HepG2 (cell line): ENCODE results near the gene OTOG.

ENCODE experiments used
- FIP1L1 ChIP-seq: fragments of 200-400 bp; formaldehyde crosslinking; IDR thresholded peaks from 2 replicates; pipeline ENCODE4 v1.6.1; 2018; ENCODE audit warnings: low read depth, mild to moderate bottlenecking, low read length, moderate library complexity, borderline replicate concordance; ENCODE audit not compliant: insufficient read depth
- GATAD2A ChIP-seq: IDR thresholded peaks from 2 replicates; pipeline ENCODE4 v1.6.1; 2016
- HIVEP1 ChIP-seq: sonication (generic); formaldehyde crosslinking; IDR thresholded peaks from 2 replicates; pipeline ENCODE4 v1.4.0; 2020; ENCODE audit warnings: mild to moderate bottlenecking, missing genetic modification reagents
- NCOR1 ChIP-seq: fragments of 200-600 bp; sonication (generic); IDR thresholded peaks from 2 replicates; pipeline ENCODE4 v1.7.0; 2017; ENCODE audit warnings: antibody characterized with exemption, low read length, borderline replicate concordance
- TBL1XR1 ChIP-seq: fragments of 150-350 bp; IDR thresholded peaks from 2 replicates; pipeline ENCODE4 v1.6.1; 2014; ENCODE audit warnings: borderline replicate concordance, low read length; ENCODE audit not compliant: partially characterized antibody
- ZNF850 ChIP-seq: sonication (generic); formaldehyde crosslinking; conservative IDR thresholded peaks from 2 replicates; pipeline ENCODE4 v1.9.0; 2021; ENCODE audit warnings: mild to moderate bottlenecking, missing genetic modification reagents
- TF ChIP-seq, protein P1 (sequence below): sonication (generic); formaldehyde crosslinking; IDR thresholded peaks from 2 replicates; pipeline ENCODE4 v1.5.0; 2020; ENCODE audit warnings: missing genetic modification reagents
- TF ChIP-seq, protein P2 (sequence below), 2 experiments: IDR thresholded peaks; 2 replicates each; pipeline ENCODE4 v1.6.1; 2011 to 2012; ENCODE audit warnings: low read length in 2 of 2, borderline replicate concordance in 1 of 2, low read depth in 1 of 2, mild to moderate bottlenecking in 1 of 2, moderate library complexity in 1 of 2

DNA sequence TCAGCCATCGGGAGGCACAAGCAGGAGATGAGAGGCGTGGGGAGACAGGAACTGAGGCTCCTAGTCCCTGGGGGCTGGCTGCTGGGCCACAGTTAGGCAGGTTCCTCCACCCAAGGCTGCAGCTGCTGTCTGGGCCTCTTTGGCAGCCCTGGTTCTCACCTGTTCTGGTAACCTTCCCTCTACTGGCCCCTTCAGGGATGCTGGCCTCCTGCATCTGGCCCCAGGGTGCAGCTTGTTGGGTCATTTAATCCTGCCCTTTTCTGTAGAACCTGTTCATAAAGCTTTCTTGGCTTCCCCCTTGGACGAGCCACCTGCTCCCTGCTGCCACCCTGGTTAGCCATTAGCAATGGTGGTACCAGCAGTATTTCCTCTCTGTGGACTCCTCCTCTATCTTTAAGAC is 8.3 kb upstream of the OTOG start:
- TF ChIP-seq ZNF850 (CRISPR knock-in tag) (no peak), TBL1XR1 (no peak), GATAD2A (CRISPR knock-in tag) (no peak), FIP1L1 (no peak), HIVEP1 (CRISPR knock-in tag) (no peak), NCOR1 (no peak)
- TF ChIP-seq, protein P1, sequence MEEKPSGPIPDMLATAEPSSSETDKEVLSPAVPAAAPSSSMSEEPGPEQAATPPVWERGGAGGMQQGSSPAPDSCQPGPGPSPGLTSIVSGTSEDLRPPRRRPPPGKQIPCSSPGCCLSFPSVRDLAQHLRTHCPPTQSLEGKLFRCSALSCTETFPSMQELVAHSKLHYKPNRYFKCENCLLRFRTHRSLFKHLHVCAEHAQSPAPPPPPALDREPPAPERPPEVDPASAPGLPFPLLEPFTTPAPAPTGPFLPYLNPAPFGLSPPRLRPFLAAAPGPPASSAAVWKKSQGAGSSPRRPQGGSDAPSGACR (CRISPR knock-in tag) = no peak
- TF ChIP-seq, protein P2, sequence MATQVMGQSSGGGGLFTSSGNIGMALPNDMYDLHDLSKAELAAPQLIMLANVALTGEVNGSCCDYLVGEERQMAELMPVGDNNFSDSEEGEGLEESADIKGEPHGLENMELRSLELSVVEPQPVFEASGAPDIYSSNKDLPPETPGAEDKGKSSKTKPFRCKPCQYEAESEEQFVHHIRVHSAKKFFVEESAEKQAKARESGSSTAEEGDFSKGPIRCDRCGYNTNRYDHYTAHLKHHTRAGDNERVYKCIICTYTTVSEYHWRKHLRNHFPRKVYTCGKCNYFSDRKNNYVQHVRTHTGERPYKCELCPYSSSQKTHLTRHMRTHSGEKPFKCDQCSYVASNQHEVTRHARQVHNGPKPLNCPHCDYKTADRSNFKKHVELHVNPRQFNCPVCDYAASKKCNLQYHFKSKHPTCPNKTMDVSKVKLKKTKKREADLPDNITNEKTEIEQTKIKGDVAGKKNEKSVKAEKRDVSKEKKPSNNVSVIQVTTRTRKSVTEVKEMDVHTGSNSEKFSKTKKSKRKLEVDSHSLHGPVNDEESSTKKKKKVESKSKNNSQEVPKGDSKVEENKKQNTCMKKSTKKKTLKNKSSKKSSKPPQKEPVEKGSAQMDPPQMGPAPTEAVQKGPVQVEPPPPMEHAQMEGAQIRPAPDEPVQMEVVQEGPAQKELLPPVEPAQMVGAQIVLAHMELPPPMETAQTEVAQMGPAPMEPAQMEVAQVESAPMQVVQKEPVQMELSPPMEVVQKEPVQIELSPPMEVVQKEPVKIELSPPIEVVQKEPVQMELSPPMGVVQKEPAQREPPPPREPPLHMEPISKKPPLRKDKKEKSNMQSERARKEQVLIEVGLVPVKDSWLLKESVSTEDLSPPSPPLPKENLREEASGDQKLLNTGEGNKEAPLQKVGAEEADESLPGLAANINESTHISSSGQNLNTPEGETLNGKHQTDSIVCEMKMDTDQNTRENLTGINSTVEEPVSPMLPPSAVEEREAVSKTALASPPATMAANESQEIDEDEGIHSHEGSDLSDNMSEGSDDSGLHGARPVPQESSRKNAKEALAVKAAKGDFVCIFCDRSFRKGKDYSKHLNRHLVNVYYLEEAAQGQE (IDR thresholded peaks at IDR 0.05; ENCODE audit: borderline replicate concordance in 1 of 2, low read depth in 1 of 2, low read length in 2 of 2) = no peak
